ENCODE results near the gene GAL.
A peak's percentile ranks its signal among the peaks of the same experiment; 100 is the strongest.

The GAL gene

GRCh38 chr11:68680541-68681231, 3.7 kb upstream of the GAL start:
- Histone ChIP-seq H3K4me3 (ENCODE audit: low read depth in 1 of 5, low read length in 5 of 5) (no peak overlapping the region), H3K36me3 (ENCODE audit: control insufficient read depth in 5 of 5, insufficient read depth in 5 of 5, low read length in 5 of 5) (no peaks in the 10 kb centered on the region), H3K27me3 (ENCODE audit: control insufficient read depth in 5 of 5, insufficient read depth in 4 of 5, low read length in 5 of 5) (peaks cover 9 to 28% (median 22%) of the 10 kb centered on the region in 5 donors), H3K9ac (ENCODE audit: low read length in 5 of 5) (no peak overlapping the region), H3K27ac (ENCODE audit: low read depth, low read length) (no peak overlapping the region), H3K4me1 (ENCODE audit: control insufficient read depth in 5 of 5, insufficient read depth in 5 of 5, low read length in 5 of 5) (peaks cover 0 to 18% (median 9%) of the 10 kb centered on the region in 5 donors), H3K9me3 (ENCODE audit: control insufficient read depth in 5 of 5, low read length in 5 of 5) (no peaks in the 10 kb centered on the region)

- Histone ChIP-seq H3K27me3 (ENCODE audit: control insufficient read depth in 5 of 5, insufficient read depth in 4 of 5, low read length in 5 of 5) (peaks cover 14 to 38% (median 35%) of the 10 kb centered on the region in 5 donors), H3K9ac (ENCODE audit: low read length in 5 of 5) (no peak overlapping the region)
Measured at GRCh38 chr11:68682531-68682961, 1.8 kb upstream of the GAL start.

DNA sequence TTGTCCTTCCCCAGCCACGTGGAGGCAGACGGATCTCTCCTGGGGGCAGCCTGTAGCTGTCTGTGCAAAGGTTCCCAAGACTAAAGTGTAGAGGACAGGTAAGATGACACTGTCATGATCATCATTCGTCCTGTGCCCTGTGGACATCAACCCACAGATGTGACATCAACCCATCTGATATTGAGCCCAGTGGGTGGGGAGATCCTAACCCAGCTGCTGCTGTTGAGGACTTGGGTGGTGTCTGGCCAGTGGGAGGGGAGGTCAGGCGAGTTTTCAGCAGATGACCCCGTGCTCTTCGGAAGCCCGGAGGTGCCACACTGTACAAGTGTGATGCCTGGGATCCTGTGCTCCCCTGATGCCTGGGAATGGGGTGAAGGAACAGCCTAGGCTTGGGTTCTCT, 1.2 kb upstream of the GAL start:
- H3K9me3 ChIP-seq (ENCODE audit: control insufficient read depth in 5 of 5, low read length in 5 of 5): no peaks in the 10 kb centered on the region
- H3K4me3 ChIP-seq (ENCODE audit: low read depth in 1 of 5, low read length in 5 of 5): no peak overlapping the region
- H3K27me3 ChIP-seq (ENCODE audit: control insufficient read depth in 5 of 5, insufficient read depth in 4 of 5, low read length in 5 of 5): peaks cover 17 to 39% (median 38%) of the 10 kb centered on the region in 5 donors
- H3K4me1 ChIP-seq (ENCODE audit: control insufficient read depth in 5 of 5, insufficient read depth in 5 of 5, low read length in 5 of 5): peaks cover 0 to 17% (median 11%) of the 10 kb centered on the region in 5 donors
- no peak overlapping the region for H3K27ac ChIP-seq (ENCODE audit: low read depth, low read length)
- no peak overlapping the region for H3K9ac ChIP-seq (ENCODE audit: low read length in 5 of 5)
- H3K36me3 ChIP-seq (ENCODE audit: control insufficient read depth in 5 of 5, insufficient read depth in 5 of 5, low read length in 5 of 5): no peaks in the 10 kb centered on the region

More at GRCh38 chr11:68682531-68682961, 1.8 kb upstream of the GAL start:
- H3K36me3 ChIP-seq (ENCODE audit: control insufficient read depth in 5 of 5, insufficient read depth in 5 of 5, low read length in 5 of 5): no peaks in the 10 kb centered on the region
- peaks cover 0 to 14% (median 8%) of the 10 kb centered on the region in 5 donors for H3K4me1 ChIP-seq (ENCODE audit: control insufficient read depth in 5 of 5, insufficient read depth in 5 of 5, low read length in 5 of 5)
- no peaks in the 10 kb centered on the region for H3K9me3 ChIP-seq (ENCODE audit: control insufficient read depth in 5 of 5, low read length in 5 of 5)
- no peak overlapping the region for H3K27ac ChIP-seq (ENCODE audit: low read depth, low read length)
- no peak overlapping the region for H3K4me3 ChIP-seq (ENCODE audit: low read depth in 1 of 5, low read length in 5 of 5)

- peaks cover 17 to 39% (median 38%) of the 10 kb centered on the region in 5 donors for H3K27me3 ChIP-seq (ENCODE audit: control insufficient read depth in 5 of 5, insufficient read depth in 4 of 5, low read length in 5 of 5)
- H3K36me3 ChIP-seq (ENCODE audit: control insufficient read depth in 5 of 5, insufficient read depth in 5 of 5, low read length in 5 of 5): no peaks in the 10 kb centered on the region
- peak overlapping the region in 1 of 5 donors; percentile 54 for H3K4me3 ChIP-seq (ENCODE audit: low read depth in 1 of 5, low read length in 5 of 5)
- H3K9ac ChIP-seq (ENCODE audit: low read length in 5 of 5): no peak overlapping the region
- H3K9me3 ChIP-seq (ENCODE audit: control insufficient read depth in 5 of 5, low read length in 5 of 5): no peaks in the 10 kb centered on the region
- H3K4me1 ChIP-seq (ENCODE audit: control insufficient read depth in 5 of 5, insufficient read depth in 5 of 5, low read length in 5 of 5): peaks cover 0 to 17% (median 11%) of the 10 kb centered on the region in 5 donors
- no peak overlapping the region for H3K27ac ChIP-seq (ENCODE audit: low read depth, low read length)
Measured at GRCh38 chr11:68683536-68684384, 584 bp upstream of the GAL start.

DNA sequence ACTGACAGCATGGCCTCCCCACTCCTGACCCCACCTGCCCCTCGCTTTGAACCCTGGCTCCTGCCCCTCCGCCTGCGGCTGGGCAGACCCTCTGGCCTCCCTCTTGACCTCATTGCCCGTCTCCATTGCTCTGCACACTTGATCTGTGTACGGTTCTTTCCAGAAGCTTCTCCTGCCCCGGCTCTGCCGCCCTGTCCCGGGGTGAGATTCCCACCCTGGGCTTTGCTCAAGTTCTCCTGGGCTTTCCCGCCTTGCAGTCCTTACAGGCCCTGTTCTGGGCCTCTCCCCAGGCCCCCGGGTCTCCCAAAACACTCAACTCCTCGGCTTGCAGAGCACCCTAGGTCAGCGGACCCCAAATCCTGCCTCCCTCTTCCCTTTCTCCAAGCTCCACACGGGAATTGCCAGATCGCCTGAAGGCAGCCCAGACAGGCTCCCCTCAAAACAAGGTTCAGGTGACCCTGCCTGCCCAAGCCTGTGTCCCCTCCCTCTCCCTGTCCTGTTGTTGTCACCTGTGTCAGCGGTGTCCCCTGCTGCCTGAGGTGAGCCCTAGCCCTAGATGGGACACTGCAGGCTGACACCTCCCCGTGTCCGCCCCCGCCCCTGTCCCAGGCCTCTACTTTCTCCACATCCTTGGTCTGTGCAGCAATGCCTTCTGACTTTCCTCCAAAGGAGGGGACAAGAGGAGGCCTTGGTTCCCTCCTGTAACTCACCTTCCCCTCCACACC, 1.5 kb downstream of the GAL start:
- Histone ChIP-seq H3K27me3 (ENCODE audit: control insufficient read depth in 5 of 5, insufficient read depth in 4 of 5, low read length in 5 of 5) (peaks cover 17 to 43% (median 39%) of the 10 kb centered on the region in 5 donors), H3K9me3 (ENCODE audit: control insufficient read depth in 5 of 5, low read length in 5 of 5) (no peaks in the 10 kb centered on the region), H3K27ac (ENCODE audit: low read depth, low read length) (no peak overlapping the region)

DNA sequence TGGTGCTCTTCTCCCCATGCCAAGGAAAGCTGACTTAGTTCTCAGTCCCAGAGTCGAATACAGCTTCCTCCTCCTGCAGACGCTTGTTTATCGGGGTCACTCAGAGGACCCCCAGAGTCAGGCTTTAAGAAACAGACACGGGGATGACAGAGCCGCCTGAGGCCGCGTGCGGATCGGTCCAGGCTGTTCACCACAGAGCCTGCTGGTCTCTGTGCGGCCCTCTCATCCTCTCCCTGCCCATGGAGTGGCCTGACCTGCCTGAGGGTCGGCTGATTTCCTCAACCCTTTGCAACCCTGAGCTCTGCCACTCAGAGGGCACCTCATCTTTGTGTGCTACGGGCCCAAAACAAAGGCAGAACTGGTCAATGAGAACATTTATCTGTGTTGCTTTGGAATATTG, 2.1 kb downstream of the GAL start:
- H3K9ac ChIP-seq (ENCODE audit: low read length in 5 of 5): no peak overlapping the region
- H3K4me3 ChIP-seq (ENCODE audit: low read depth in 1 of 5, low read length in 5 of 5): no peak overlapping the region
- H3K36me3 ChIP-seq (ENCODE audit: control insufficient read depth in 5 of 5, insufficient read depth in 5 of 5, low read length in 5 of 5): no peaks in the 10 kb centered on the region
- no peak overlapping the region for H3K27ac ChIP-seq (ENCODE audit: low read depth, low read length)
- H3K9me3 ChIP-seq (ENCODE audit: control insufficient read depth in 5 of 5, low read length in 5 of 5): no peaks in the 10 kb centered on the region
- H3K4me1 ChIP-seq (ENCODE audit: control insufficient read depth in 5 of 5, insufficient read depth in 5 of 5, low read length in 5 of 5): peaks cover 0 to 17% (median 11%) of the 10 kb centered on the region in 5 donors
- H3K27me3 ChIP-seq (ENCODE audit: control insufficient read depth in 5 of 5, insufficient read depth in 4 of 5, low read length in 5 of 5): peaks cover 17 to 43% (median 39%) of the 10 kb centered on the region in 5 donors

More for the DNA sequence above, 1.5 kb downstream of the GAL start:
- Histone ChIP-seq H3K36me3 (ENCODE audit: control insufficient read depth in 5 of 5, insufficient read depth in 5 of 5, low read length in 5 of 5) (no peaks in the 10 kb centered on the region), H3K4me1 (ENCODE audit: control insufficient read depth in 5 of 5, insufficient read depth in 5 of 5, low read length in 5 of 5) (peaks cover 0 to 17% (median 11%) of the 10 kb centered on the region in 5 donors), H3K4me3 (ENCODE audit: low read depth in 1 of 5, low read length in 5 of 5) (no peak overlapping the region), H3K9ac (ENCODE audit: low read length in 5 of 5) (no peak overlapping the region)

GRCh38 chr11:68687311-68687710, 3.0 kb downstream of the GAL start:
- no peak overlapping the region for H3K4me3 ChIP-seq (ENCODE audit: low read depth in 1 of 5, low read length in 5 of 5)
- peaks cover 17 to 43% (median 39%) of the 10 kb centered on the region in 5 donors for H3K27me3 ChIP-seq (ENCODE audit: control insufficient read depth in 5 of 5, insufficient read depth in 4 of 5, low read length in 5 of 5)
- H3K4me1 ChIP-seq (ENCODE audit: control insufficient read depth in 5 of 5, insufficient read depth in 5 of 5, low read length in 5 of 5): peaks cover 0 to 17% (median 11%) of the 10 kb centered on the region in 5 donors
- no peaks in the 10 kb centered on the region for H3K9me3 ChIP-seq (ENCODE audit: control insufficient read depth in 5 of 5, low read length in 5 of 5)
- H3K9ac ChIP-seq (ENCODE audit: low read length in 5 of 5): no peak overlapping the region
- H3K36me3 ChIP-seq (ENCODE audit: control insufficient read depth in 5 of 5, insufficient read depth in 5 of 5, low read length in 5 of 5): no peaks in the 10 kb centered on the region
- no peak overlapping the region for H3K27ac ChIP-seq (ENCODE audit: low read depth, low read length)

DNA sequence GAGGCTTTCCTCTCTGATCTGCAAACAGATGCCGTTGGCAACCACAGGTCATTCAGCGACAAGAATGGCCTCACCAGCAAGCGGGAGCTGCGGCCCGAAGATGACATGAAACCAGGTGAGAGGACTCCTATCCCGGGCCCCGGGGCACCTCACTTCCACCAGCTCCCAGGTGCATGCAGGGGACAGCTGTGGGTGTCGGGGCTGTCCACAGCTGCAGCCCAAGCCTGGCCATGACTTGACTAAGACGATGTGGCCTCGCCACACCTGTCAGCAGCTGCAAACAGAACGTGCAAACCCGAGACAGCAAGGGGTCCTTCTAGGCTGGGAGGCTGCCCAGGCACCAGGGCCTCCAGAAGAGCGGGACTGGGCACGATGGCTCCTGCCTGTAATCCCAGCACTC, 3.6 kb downstream of the GAL start:
- H3K9me3 ChIP-seq (ENCODE audit: control insufficient read depth in 5 of 5, low read length in 5 of 5): no peaks in the 10 kb centered on the region
- no peak overlapping the region for H3K4me3 ChIP-seq (ENCODE audit: low read depth in 1 of 5, low read length in 5 of 5)
- H3K4me1 ChIP-seq (ENCODE audit: control insufficient read depth in 5 of 5, insufficient read depth in 5 of 5, low read length in 5 of 5): peaks cover 0 to 17% (median 11%) of the 10 kb centered on the region in 5 donors
- H3K27me3 ChIP-seq (ENCODE audit: control insufficient read depth in 5 of 5, insufficient read depth in 4 of 5, low read length in 5 of 5): peaks cover 17 to 43% (median 39%) of the 10 kb centered on the region in 5 donors
- H3K9ac ChIP-seq (ENCODE audit: low read length in 5 of 5): no peak overlapping the region
- H3K27ac ChIP-seq (ENCODE audit: low read depth, low read length): no peak overlapping the region
- no peaks in the 10 kb centered on the region for H3K36me3 ChIP-seq (ENCODE audit: control insufficient read depth in 5 of 5, insufficient read depth in 5 of 5, low read length in 5 of 5)

GRCh38 chr11:68688881-68689280, 4.5 kb downstream of the GAL start:
- Histone ChIP-seq H3K9ac (ENCODE audit: low read length in 5 of 5) (no peak overlapping the region), H3K4me3 (ENCODE audit: low read depth in 1 of 5, low read length in 5 of 5) (no peak overlapping the region), H3K4me1 (ENCODE audit: control insufficient read depth in 5 of 5, insufficient read depth in 5 of 5, low read length in 5 of 5) (peaks cover 0 to 17% (median 11%) of the 10 kb centered on the region in 5 donors), H3K9me3 (ENCODE audit: control insufficient read depth in 5 of 5, low read length in 5 of 5) (no peaks in the 10 kb centered on the region), H3K27ac (ENCODE audit: low read depth, low read length) (no peak overlapping the region), H3K27me3 (ENCODE audit: control insufficient read depth in 5 of 5, insufficient read depth in 4 of 5, low read length in 5 of 5) (peaks cover 15 to 42% (median 35%) of the 10 kb centered on the region in 5 donors), H3K36me3 (ENCODE audit: control insufficient read depth in 5 of 5, insufficient read depth in 5 of 5, low read length in 5 of 5) (no peaks in the 10 kb centered on the region)
